Activated CD8-positive, alpha-beta memory T cell treated with anti-CD3 and anti-CD28 coated beads, Interleukin-2, amount 50 U/mL, for 4 hours (primary cell): ENCODE data around the gene UROC1.

ENCODE experiments used
- DNase-seq: peaks from one replicate; pipeline ENCODE4 v3.0.0-alpha.2; 2020

UROC1 gene

DNA sequence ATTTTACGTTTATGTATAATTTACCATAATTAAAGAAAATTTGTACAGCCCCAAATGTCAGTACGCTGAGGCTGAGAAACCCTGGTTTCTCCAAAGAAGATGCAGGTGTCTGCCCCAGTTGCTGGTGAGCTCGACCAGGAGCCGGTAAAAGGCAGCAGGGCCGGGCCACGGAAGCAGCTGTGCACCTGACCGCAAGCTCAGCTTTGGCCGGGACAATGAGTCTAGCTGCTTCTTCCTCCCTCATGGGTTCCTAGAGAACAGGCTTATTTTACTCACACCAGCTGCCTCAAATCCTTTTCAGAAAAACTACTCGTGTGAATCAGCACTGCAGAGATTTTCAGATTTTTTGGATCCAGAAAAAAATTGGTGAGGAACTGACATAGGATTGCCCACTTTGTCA is 23.8 kb downstream of the UROC1 start:
- no peak for DNase-seq

GRCh38 chr3:126493051-126493450 is 24.5 kb downstream of the UROC1 start:
- DNase-seq, result no peak

DNA sequence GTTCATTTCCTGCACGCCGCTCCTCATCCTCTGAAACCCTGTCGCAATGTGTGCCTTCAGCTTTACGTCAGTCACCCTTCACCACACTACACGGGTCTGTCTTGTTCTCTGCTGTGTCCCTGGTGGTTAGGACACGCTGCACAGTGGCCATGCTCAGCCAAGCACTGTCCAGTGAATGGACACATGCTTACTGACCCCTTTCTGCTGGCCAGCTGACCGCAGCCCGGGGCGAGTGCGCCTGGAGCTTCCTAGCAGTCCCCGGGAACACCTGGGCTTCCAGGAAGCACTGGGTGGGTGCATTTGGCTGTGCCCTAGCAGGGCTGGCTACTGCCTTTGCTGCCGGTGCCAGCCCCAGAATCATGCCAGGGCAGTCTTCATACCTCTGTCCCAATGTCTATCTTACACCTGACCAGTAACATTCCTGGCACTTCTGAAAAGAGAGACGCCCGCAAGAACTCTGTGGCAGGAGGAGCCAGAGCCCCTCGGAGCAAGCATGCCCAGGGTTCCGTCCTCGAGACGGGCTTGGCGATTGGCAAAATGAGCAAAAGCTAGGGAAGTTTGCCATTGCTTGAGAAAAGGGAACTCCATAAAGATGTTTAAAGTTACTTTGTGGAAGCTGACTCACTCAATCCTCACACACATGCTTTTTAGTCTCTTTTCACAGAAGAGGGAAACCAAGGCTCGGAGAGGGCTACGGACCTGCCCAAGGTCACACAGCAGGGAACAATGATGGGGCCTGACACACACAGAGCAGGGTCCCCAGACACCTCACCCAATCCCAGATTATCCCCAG is 26.2 kb downstream of the UROC1 start:
- DNase-seq, result no peak

DNA sequence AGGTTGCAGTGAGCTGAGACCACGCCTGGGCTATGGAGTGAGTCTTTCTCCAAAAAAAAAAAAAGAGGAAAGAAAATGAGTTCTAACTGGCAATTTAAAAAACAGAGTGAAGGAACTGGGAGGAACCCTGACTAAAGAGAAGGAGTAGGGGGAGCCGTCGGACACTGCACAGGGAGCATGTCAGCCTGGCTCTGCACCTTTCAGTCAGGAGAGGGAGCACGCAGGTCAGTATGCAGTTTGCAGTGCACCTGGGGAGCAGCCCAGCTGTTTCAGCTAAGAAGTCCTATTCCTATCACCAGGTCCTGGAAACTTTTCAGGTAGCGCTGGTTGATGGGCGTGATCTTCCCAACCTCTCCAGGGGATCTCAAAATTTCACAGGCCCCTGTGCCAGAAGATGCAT is 27.0 kb downstream of the UROC1 start:
- no peak for DNase-seq

DNA sequence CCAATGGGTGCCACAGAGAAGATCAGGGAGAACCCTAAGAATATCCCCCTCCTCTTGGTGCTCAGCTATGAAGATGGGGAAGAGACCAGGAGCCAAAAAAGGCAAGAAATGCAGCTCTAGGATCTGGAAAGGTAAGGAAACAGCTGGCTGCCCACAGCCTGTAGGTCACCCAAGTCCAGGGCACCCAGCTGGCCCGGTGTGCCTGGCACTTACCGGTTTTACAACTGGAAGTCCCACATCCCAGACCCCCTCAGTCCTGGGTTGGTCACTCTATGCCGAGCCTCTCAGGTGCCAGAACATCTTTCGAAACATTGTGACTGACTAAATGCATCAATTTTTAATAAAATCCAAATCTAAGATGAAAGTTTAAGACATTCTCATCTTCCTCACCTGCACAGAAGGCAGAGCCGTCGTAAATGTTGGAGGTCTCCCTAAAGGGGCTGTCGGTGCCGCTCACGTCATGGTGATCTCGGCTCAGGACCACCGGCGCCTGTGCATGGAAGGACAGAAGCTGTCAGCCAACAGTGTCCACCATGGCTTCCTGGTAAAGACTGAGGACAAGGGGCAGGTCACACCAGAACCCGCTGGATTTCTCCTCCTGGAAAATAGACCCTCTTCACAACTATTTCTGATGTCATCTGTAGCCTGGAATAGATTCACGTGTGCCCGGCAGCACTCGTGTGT is 28.5 kb downstream of the UROC1 start:
- no peak for DNase-seq

DNA sequence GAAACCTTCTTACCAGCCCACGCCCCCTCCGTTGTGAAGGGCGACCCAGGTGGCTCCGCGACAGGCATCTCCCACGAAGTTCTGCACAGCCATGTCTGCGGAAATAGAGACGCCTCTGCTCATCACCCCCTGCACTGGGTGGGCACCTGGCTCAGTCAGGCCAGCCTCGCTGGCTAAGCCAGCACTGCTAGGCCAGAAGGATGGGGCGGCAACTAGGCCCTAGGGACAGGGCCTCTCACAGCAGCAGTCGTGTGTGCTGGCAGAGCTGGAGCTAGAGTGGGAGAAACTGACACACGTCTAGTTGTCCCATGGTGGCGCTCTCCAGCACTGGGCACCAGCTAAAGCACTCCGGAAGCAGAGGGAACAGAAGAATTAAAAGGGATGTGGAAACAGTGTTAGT is 29.4 kb downstream of the UROC1 start:
- no peak for DNase-seq

GRCh38 chr3:126487151-126487771 is 30.3 kb downstream of the UROC1 start:
- DNase-seq, result no peak

DNA sequence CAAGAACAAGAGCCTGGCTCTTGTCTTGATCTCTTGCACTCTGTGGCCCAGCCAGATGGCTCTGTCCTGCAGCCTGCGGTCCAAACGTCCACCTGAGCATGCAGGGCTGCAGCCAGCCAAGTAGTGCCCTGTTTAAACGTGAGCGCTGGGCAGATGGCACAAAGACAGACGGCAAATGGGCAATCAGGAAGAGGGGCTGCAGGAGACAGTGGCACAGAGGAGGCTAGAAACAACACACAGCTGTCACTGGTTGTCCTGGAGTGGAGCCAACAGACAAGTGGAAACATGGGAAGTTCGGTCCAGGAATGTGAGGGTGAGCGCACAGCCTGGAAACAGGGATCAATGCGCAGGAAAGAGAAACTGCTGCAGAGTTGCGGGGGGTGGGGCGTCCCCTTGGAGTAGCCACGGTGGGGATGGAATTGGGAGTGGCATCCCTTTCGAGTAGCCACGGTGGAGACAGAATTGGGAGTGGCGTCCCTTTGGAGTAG is 31.2 kb downstream of the UROC1 start:
- DNase-seq, result no peak

GRCh38 chr3:126485956-126486355 is 31.6 kb downstream of the UROC1 start:
- DNase-seq, result no peak

GRCh38 chr3:126485176-126485897 is 32.2 kb downstream of the UROC1 start:
- DNase-seq, result no peak

DNA sequence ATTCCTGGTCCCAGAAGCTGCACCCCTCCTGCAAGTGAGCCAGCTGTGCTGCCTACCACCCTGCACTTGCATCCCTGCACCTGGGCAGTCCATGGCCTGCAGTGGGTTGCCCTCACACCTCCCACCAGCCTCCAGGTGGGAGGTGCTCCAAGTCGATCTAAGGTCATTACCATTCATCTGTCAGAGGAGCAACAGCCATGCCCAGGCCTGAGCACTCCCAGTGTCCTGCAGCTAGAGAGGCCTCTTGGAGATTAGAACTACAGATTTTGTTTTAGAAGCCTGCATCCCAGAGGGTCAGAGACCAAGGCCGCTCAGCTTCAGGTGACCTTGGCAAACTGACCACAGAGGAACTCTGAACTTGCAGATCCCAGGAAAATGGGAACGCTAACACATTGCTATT is 32.9 kb downstream of the UROC1 start:
- DNase-seq, result no peak

DNA sequence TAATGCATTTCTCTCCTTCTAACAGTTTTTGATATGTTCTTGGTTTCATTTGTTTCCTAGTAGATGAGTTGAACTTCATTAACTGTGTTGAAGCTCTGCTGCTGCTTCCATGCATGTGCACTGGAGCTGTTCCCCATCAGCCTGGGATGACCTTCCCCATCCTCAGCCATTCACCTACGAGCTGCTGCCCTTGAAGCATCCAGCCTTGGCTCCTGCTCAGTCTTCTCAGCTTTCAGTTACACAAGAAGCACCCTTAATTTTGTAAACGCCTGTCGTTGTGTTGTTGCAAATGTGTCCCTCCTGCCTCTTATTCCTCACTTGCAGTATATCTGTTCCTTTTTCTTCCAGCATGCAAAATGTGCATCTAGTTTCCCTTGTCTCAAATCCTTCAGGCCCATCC is 33.4 kb downstream of the UROC1 start:
- DNase-seq, result no peak

DNA sequence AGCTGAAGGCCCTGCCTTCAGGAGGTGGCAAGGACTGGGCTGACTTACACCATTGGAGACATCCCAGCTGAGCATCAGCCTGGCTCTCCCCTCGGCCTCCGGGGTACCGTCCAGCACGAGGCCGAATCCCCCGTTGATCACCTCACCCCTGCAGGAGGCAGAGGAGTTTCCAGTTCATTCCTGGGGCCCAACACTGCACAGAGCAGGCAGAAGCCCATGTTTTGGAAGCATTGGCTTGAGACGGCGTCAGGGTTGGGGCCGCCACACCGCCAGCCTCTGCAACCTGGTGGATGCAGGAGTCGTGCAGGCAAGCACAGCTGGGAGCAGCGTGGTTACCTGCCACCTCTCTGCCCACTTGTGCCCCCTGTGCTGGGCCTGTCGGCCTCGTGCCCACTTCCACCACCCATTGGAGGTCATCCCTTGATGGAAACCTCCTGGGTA is 34.2 kb downstream of the UROC1 start:
- no peak for DNase-seq

DNA sequence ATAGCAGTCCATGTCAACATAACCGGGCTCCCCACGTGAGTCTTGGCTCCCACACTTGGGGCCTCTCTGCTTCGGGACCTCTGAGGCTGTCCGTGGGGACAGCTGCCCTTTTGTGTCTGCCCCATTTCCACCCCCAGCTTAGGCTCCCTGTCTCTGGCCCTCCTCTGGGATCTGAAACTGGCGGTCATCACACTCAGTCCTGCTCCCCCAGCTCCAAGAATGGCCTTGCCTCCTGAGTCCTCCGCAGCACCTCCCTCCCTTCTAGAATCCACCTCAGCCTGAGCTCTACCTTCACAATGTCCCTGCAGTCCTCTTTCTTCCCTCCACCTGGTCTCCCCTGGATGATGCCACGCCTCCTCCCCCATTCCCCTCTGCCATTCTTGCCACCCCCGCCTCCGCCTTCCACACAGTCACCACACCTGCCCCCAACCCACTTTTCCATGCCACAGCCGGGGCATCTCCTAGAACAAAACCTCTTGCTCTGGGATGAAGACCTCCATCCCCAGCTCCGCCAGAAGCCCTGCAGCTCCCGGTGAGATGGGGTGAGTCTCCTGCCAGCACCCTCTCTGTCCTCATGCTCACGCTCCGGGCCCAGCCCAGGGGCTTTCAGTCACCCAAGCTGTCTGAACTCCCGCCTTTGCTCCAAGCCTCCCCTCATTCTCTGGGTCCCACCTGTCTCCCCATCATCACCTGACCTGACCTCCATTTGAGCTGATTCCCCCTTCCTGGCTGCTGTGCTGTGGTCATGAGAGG is 34.9 kb downstream of the UROC1 start:
- no peak for DNase-seq

GRCh38 chr3:126481808-126482502 is 35.6 kb downstream of the UROC1 start:
- DNase-seq, result no peak

DNA sequence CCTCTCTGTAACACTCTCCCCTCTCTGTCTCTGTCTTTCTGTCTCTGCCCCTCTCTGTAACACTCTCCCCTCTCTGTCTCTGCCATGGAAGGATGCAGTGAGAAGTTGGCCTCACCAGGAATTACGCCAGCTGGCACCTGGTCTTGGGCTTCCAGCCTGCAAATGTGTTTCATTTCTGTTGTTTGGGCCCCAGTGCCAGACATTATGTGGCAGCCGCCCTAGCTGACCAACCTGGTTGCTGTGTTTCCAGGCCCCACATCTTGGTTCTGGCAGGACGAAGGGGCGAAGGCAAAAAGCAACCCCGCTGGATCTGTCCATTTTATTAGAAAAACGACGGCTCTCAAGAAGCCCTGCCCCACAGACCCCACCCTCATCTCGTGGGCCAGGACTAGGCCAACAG is 36.7 kb downstream of the UROC1 start:
- DNase-seq, result no peak

DNA sequence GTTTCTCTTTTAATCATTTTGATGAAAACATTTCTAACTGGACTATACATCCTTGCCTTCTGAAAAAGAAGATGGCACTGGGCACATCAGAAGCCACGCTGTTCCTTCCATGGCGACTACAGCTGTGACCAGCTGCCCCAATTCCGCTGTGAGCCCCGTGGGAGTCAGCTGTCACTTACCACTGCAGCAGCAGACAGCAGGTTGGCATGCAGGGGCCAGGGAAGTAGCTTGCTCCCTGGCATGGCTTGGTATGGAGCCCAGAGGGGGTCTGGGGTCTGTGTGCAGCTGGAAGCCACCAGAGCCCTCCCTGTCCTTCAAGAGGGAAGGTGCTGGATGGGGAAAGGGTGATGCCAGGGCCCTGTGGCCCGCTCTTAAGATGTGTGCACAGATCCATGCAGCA is 37.4 kb downstream of the UROC1 start:
- no peak for DNase-seq

GRCh38 chr3:126479642-126480041 is 37.9 kb downstream of the UROC1 start:
- DNase-seq, result no peak

DNA sequence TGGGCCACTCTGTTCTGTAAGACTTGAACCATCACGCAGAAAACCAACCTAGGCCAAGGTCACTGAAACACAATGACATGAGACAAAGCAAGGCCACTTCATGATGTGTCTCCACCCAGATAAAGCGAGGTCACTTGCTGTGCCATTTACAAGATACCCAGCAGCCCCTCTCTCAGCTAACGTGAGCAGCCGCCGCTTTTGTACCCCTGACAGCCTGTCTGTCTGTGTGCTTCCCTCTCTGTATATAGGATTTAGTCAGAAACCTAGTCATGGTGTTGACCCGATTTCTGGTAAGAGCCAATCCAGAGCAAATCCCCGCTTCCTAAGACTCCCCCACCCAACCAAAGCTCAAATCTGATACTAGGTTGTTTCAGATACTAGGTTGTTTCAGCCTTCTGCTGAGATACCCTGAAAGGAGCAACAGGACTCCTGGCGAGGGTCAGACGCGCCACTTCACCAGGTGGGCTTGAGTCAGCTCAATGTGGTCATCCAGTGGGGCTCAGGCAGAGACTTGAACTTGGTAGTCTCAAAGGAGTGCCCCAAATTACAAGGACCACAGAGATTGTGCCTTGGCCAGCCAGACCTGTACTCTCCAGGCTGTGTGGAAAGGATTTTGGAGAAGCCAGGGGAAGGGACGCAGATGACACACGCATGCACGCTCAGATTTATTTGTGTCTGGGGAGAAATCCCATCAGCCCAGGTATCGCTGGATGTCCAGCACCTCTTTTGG is 38.8 kb downstream of the UROC1 start:
- no peak for DNase-seq

GRCh38 chr3:126477061-126477380 is 40.6 kb downstream of the UROC1 start:
- DNase-seq, result no peak
